Peyer's patch (tissue), 4 donors: ENCODE data around the gene MT1B.

Experiments used
- CTCF ChIP-seq, 6 experiments: fragments of 450-650 bp in 4 of 6; fragments of 200-600 bp in 2 of 6; sonication (generic) in 1 of 6; IDR thresholded peaks; one replicate each; pipeline ENCODE4 v1.5.1; 2017 to 2019; ENCODE audit warnings: antibody characterized with exemption in 6 of 6, mild to moderate bottlenecking in 3 of 6, moderate library complexity in 1 of 6
- POLR2A ChIP-seq, 2 donors: fragments of 450-650 bp; IDR thresholded peaks; one replicate each; pipeline ENCODE4 v1.5.1; 2017; ENCODE audit warnings: antibody characterized with exemption in 2 of 2, mild to moderate bottlenecking in 2 of 2, moderate library complexity in 2 of 2

- TF ChIP-seq CTCF (IDR thresholded peaks at IDR 0.05) (no peak), POLR2A (IDR thresholded peaks at IDR 0.05) (no peak)
These were observed 49.8 kb downstream of the MT1B start for GRCh38 chr16:56701534-56701933.
